Suppressor macrophage treated with lipopolysaccharide for 1 hour (primary cell): ENCODE measurements around the gene CDPF1.

ENCODE experiments used
- DNase-seq, 3 donors: peaks; one replicate each; pipeline ENCODE4 v3.0.0-alpha.2; 2020 to 2022

Gene CDPF1

GRCh38 chr22:46250035-46250782 lies at the start of gene CDPF1:
Gene CDPF1 (minus strand): TSS chr22:46250293. CDS start chr22:46248284, 2,009 bp downstream.
- DNase-seq, result peak; percentile 94 to 97 (median 96)

GRCh38 chr22:46299101-46299500 lies 49.0 kb upstream of the CDPF1 start:
- no peak for DNase-seq

GRCh38 chr22:46297151-46297812 lies 47.2 kb upstream of the CDPF1 start:
- peak; percentile 17 to 41 (median 24) for DNase-seq

- peak; percentile 99 for DNase-seq
Observed at GRCh38 chr22:46296257-46297150, 46.4 kb upstream of the CDPF1 start, which contains the start of gene GTSE1. Gene GTSE1 (plus strand): TSS chr22:46296870. CDS start chr22:46297401, 531 bp downstream.

GRCh38 chr22:46295277-46295971 lies 45.3 kb upstream of the CDPF1 start:
- DNase-seq, result no peak

GRCh38 chr22:46294784-46295183 lies 44.7 kb upstream of the CDPF1 start:
- DNase-seq, result no peak

- DNase-seq, result peak; percentile 81 to 88 (median 85)
Observed at GRCh38 chr22:46293577-46294260, 43.6 kb upstream of the CDPF1 start.

- DNase-seq, result peak; percentile 53 to 60 (median 56)
Observed at GRCh38 chr22:46292732-46293131, 42.6 kb upstream of the CDPF1 start.

- DNase-seq, result no peak
Observed at GRCh38 chr22:46292173-46292572, 42.1 kb upstream of the CDPF1 start.

GRCh38 chr22:46290843-46291785 lies 41.0 kb upstream of the CDPF1 start:
- DNase-seq, result no peak

- DNase-seq, result no peak
Observed at GRCh38 chr22:46290121-46290842, 40.2 kb upstream of the CDPF1 start.

GRCh38 chr22:46289244-46289891 lies 39.3 kb upstream of the CDPF1 start:
- DNase-seq, result no peak

GRCh38 chr22:46288846-46289243 lies 38.8 kb upstream of the CDPF1 start:
- DNase-seq, result no peak

GRCh38 chr22:46287873-46288751 lies 38.0 kb upstream of the CDPF1 start:
- peak in 1 of 3 donors; percentile 10 for DNase-seq

GRCh38 chr22:46286941-46287872 lies 37.1 kb upstream of the CDPF1 start:
- no peak for DNase-seq

GRCh38 chr22:46286006-46286405 lies 35.9 kb upstream of the CDPF1 start:
- DNase-seq, result no peak
